Fibroblast of gingiva (primary cell): Measurements from ENCODE around the gene SSBP1.
"Not testable (repeated sequence)": the region's sequence is repeated elsewhere in the genome, so short reads cannot be mapped to it uniquely, and the experiment has no call there.

Experiments used
- DNase-seq: peaks from one replicate; pipeline ENCODE4 v3.0.0-alpha.2; 2011; ENCODE audit warnings: low read depth

SSBP1 gene, protein sequence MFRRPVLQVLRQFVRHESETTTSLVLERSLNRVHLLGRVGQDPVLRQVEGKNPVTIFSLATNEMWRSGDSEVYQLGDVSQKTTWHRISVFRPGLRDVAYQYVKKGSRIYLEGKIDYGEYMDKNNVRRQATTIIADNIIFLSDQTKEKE

GRCh38 chr7:141737836-141738591, at the start of gene SSBP1:
Gene SSBP1 (plus strand): TSS chr7:141738358. CDS start chr7:141739167, 809 bp downstream.
- DNase-seq = peak; percentile 97

DNA sequence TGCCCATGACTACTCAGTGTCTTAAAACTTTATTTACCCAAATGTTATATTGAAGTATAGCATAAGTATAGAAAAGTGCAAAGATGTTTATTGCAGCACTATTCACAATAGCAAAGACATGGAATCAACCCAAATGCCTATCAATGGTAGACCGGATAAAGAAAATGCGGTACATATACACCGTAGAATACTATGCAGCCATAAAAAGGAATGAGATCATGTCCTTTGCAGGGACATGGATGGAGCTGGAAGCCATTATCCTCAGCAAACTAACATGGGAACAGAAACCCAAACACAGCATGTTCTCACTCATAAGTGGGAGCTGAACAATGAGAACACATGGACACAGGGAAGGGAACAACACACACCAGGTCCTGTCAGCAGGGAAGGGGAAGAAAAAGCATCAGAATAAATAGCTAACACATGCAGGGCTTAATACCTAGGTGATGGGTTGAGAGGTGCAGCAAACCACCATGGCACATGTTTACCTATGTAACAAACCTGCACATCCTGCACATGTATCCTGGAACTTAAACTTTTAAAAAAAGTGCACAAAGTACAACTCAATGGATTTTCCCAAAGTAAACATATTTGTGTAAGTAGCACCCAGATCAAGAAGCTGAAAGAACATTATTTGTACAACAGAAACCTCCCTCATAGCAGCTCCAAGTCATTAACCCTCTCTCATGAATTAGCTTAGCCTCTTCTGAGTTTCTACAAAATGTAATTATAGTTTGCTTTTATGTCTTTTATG, 48.9 kb upstream of the SSBP1 start:
- not testable (repeated sequence) for DNase-seq

GRCh38 chr7:141691540-141691939, 46.6 kb upstream of the SSBP1 start:
- no peak for DNase-seq

DNA sequence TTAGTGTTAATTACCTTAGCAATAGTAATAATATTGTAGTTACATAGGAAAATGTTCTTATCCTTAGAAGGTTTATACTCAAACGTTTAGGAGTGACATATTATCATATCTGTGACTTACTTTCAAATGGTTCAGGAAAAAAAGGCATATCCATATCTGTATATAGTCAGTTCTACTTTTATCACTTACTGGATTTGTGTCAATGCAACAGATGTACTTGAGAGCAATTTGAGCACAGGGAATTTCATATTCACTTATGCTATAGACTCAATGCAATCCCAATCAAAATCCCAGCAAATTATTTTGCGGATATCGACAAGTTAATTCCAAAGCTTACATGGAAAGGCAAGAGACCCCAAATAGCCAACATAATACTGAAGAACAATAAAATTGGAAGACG, 46.2 kb upstream of the SSBP1 start:
- no peak for DNase-seq

DNA sequence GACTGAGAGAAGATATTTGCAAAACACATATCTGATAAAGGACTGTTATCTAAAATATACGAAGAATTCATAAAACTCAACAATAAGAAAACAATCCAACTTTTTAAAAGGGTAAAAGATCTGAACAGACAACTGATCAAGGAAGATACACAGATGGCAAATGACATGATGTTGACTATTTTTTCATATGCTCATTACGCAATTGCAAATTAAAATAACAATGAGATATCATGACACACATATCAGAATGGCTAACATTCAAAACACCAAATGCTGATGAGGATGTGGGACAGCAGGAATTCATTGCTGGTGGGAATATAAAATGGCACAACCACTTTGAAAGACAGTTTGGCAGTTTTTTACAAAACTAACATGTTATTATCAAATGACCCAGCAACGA, 45.1 kb upstream of the SSBP1 start:
- DNase-seq = no peak

- no peak for DNase-seq
Measured at GRCh38 chr7:141695803-141696289, 42.3 kb upstream of the SSBP1 start.

DNA sequence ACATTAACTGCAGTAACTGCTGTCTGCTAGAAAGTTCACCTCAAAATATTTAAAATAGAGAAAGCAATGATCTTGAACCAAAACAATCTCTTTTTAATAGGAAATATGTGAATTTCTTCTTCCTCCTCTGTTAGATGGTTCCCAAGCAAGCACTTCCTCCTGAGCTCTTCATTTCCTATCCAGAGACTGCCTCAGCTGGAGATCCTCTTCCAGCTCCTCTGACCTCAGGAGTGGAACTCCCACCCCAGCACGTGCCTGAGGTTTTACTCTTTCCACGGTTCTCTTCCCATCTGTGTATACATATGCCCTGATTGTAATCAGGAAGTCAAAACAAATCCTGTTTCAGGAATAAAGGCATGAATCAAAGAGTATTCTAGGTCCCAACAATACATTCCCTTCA, 41.8 kb upstream of the SSBP1 start:
- no peak for DNase-seq

DNA sequence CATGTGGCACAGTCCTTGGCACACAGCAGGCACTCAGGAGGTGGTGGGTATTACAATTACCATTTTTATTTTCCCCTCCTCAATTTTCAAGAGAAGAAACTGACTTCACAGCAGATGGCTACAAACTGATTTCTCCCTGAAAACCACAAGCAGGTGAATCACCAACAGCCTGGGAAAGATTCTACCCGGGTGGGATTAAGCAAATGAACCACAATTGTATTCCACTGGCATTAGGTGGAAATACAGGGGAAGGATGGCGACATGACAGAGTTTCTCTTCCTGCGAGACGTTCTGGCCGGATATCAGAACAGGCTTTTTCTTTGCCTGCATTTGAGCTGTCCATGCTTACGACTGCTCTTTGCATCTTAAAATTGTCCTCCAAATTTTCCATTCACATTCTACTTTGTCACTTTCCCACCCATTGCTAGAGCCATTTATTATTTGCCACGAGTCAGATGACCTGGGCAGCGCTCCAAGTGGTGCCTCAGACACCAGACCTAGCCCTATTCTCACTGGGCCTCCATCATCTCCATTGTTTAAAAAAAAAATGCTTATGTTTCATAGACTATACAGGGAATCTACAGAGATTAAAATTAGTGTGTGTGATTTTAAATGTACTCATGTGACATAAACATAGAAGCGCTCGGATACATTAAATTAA, 40.8 kb upstream of the SSBP1 start:
- DNase-seq = no peak

DNA sequence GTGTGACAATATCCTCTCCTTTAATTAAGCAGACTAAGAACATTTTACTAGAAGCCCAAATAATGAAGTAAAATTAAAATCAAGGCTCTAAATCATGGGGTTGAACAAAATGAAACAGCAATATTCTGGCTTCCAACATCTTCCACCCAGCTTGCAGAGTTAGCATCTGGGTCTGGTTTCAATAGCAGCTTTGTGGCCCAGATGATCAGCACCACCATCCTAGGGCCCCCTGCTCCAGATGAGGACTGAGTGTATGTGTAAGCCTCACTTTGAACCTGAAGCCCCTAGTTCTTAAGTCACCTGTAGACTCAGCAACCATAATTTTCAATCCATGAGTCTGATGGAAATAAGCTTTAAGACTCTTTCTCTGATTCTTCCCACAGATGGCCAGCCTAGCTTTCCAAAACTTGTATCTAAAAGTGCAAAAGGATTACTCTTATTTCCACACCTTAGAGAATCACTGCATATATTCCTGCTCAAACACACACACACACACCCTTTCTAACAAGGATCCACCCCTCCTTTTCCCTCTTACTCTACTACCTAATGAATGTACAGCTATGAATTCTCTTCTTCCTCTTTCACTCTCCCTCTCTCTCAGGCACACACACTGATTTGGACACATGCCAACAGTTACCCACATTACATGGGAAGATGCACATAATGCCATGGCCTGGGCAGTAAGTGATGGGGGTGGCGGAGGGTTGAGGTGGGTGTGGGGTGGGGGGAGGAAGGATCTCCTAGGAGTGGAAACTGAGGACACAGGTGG, 39.7 kb upstream of the SSBP1 start:
- no peak for DNase-seq

GRCh38 chr7:141699860-141700259, 38.3 kb upstream of the SSBP1 start:
- DNase-seq = no peak

DNA sequence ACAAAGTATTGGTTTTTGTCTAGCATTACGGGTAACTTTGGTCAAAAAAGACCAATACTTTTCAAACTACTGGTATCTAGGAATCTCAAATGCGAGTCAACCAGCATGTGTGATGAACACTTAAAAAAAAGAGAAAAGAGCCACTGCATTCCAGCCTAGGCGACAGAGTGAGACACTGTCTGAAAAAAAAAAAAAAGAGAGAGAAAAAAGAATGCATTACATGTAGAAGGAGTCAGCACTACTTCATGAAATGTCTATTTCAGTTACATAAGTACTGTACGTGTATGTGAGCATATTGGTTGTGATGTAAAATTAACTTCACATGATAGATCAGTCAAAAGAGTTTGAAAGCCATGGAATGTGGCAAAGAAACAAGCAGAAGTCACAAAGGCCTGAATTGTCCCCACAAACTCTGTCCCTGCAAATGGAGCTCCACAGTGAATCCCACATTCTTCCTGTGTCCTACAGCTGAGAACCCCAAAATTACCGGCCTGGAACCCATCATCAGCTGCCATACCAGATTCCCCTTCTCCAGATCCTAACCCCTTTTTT, 37.8 kb upstream of the SSBP1 start:
- no peak for DNase-seq

DNA sequence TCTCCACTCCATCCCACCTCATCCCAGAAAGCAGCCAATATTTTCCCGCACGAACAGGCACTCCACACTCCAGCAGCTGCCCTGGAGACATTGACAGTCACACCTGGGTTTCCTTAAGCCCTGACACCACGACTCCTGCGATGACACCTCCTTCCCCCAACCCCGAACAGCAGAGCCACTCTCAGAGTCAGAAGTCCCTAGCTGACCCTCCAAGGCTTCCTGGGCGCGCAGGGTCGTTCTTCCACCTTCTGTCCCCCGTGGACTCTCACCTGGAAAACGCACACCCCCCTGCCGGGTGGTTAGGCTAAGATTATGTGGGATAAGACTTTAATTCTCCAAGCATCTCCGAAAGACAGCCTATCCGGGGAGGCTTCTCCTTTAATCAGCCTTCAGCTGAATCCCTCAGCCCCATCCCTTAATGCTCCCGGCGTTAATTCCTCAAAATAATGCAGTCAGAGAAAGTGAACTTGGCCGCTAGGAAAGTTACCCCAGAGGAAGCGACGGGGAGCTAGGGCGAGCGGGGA, 37.2 kb upstream of the SSBP1 start:
- DNase-seq = no peak

DNA sequence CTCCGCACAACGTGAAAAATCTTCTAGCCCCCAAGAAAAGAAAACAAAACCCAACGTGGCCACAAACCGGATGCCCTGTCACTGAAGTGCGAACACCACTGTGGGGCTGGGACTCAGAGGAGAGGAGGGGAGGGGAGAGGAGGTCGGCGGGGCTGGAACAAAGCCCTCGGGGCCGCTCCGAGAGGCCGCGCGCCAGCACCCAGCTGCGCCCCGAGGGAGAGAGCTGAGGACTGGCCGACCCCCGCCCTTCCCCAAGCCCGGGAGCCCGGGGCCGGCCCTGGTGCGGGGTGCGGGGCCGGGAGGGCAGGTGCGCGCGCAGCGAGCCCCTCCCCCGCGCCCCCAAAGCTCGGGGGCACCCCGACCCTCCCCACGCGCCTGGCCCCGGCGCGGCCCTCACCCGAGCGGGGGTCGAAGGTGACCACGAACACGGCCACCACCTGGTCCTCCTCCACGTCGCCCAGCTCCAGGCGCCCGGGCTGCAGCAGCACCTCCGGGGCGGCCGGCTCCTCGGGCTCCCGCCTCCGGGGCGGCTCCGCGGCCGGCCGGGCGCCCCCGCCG, 36.6 kb upstream of the SSBP1 start:
- no peak for DNase-seq

- DNase-seq = peak; percentile 12
Measured at GRCh38 chr7:141702047-141702567, 36.1 kb upstream of the SSBP1 start, which contains the start of gene DENND11. Gene DENND11 (minus strand): TSS chr7:141702166. CDS start chr7:141702153, 13 bp downstream.

DNA sequence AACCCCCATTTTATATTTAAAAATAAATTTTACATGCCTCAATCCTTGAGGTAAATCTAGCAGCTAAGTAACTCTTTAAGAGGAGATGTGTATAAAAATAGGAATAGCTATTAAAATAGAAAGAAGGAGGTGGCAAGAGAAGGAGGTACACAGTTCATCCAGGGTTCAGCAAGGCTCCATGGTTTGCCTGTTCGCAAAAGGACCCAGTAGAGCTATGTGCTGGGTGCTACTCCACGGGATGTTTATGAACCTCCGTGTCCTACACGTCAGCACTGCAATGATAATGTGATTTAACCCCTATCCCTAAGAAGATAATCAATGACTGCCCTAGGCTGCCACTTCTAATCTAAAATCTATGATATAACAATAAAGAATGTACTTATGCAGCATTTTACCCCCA, 35.3 kb upstream of the SSBP1 start:
- no peak for DNase-seq

DNA sequence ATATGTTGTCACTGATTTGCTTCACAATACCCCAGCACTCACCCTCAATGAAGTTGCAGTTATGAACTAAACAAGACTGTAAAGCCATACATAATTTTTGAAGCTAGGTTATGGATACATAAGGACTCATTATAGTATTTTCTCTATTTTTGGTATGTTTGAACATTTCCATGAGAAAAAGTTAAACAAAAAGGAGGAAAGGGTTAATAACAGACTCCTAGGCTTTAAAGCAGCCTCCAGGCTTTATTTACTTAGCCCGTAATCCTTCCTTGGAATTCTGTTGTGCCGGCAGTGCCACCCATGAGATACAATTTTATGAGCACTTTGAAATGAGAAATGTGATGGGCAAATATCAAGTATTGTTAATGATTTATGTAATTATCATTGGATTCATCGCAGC, 34.0 kb upstream of the SSBP1 start:
- no peak for DNase-seq

DNA sequence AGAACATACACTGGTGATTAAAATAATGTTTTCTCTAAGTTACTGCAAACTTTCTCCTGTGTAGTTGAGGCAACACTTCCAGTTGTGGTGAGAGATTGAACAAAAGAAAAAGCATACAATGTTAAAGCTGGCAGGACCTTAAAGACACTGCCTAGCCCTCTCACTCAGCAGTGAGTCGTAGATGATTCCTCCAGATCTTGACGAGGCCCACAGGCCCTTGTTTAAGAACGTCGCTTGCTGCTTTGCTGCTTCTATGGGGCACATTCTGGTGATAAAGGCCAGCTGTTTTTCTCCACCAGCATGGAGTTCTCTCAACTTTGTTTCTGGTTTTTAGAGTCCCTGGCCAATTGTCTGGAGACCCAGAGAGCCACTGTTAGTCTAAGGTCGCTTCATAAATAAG, 33.4 kb upstream of the SSBP1 start:
- no peak for DNase-seq

GRCh38 chr7:141706239-141707064, 31.7 kb upstream of the SSBP1 start:
- DNase-seq = no peak

DNA sequence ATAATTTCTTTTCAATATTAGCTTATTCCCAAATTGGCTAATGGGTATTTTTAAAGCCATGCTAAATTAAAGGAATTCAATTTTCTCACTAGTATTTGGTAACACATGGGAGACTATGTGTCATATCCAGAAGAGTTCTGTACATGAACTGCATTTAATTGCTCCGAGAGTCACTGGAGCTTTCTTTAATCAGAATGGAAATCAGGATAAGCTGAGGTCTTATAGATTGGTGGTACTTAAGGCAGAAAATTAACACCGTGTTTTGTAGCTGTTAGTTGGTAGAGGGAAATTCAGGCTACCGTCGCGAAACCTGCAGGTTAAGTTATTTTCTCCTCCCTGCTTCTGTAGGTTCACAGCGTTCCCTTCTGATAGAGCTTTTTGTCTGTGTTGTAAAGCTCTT, 29.8 kb upstream of the SSBP1 start, which contains the start of gene WEE2:
TSS of gene WEE2 (plus strand) at position 3 of the 400 bp plus-strand sequence. CDS start 406 bp downstream, outside the sequence.
- DNase-seq = no peak
